Gastroesophageal sphincter (tissue), 3 donors: ENCODE data around the gene SLC29A3.

Source experiments
- EP300 ChIP-seq: sonication (generic); formaldehyde crosslinking; IDR thresholded peaks from one replicate; pipeline ENCODE4 v1.6.1; 2017; ENCODE audit warnings: antibody characterized with exemption, mild to moderate bottlenecking
- POLR2A ChIP-seq, 2 donors: fragments of 450-650 bp; IDR thresholded peaks; one replicate each; pipeline ENCODE4 v1.6.1; 2017; ENCODE audit warnings: antibody characterized with exemption in 2 of 2, mild to moderate bottlenecking in 2 of 2, moderate library complexity in 1 of 2
- POLR2AphosphoS5 ChIP-seq: sonication (generic); formaldehyde crosslinking; IDR thresholded peaks from one replicate; pipeline ENCODE4 v1.6.1; 2017; ENCODE audit warnings: antibody characterized with exemption
- TF ChIP-seq, protein P1 (sequence below), 4 experiments: fragments of 200-600 bp in 2 of 4; fragments of 450-650 bp in 2 of 4; sonication (generic) in 1 of 4; IDR thresholded peaks; one replicate each; pipeline ENCODE4 v1.5.1; 2017 to 2019; ENCODE audit warnings: antibody characterized with exemption in 4 of 4, mild to moderate bottlenecking in 2 of 4, moderate library complexity in 2 of 4

DNA sequence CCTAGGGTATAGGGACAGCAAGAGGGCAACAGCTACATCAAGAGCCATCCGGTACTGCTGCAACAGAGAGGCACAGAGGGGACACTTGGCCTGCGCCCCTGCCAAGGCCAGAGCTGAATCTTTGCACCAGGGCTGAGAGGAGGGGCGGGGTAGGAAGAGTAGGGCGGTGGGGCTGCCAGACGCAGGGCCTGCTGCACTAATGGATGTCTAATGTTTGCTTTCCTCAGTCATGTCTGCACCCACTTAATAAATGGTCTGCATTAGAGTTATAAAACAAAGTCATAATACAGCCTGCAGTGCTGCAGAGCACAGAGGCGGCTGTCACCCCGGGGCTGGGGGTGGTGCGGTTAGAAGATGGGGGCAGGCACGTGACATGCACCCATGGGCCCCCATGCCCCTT lies 42.2 kb upstream of the SLC29A3 start:
- TF ChIP-seq, protein P1, sequence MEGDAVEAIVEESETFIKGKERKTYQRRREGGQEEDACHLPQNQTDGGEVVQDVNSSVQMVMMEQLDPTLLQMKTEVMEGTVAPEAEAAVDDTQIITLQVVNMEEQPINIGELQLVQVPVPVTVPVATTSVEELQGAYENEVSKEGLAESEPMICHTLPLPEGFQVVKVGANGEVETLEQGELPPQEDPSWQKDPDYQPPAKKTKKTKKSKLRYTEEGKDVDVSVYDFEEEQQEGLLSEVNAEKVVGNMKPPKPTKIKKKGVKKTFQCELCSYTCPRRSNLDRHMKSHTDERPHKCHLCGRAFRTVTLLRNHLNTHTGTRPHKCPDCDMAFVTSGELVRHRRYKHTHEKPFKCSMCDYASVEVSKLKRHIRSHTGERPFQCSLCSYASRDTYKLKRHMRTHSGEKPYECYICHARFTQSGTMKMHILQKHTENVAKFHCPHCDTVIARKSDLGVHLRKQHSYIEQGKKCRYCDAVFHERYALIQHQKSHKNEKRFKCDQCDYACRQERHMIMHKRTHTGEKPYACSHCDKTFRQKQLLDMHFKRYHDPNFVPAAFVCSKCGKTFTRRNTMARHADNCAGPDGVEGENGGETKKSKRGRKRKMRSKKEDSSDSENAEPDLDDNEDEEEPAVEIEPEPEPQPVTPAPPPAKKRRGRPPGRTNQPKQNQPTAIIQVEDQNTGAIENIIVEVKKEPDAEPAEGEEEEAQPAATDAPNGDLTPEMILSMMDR (IDR thresholded peaks at IDR 0.05) = no peak
- TF ChIP-seq POLR2AphosphoS5 = no peak
- TF ChIP-seq POLR2A (IDR thresholded peaks at IDR 0.05) = no peak
- no peak for TF ChIP-seq EP300
